Hepatocyte (in vitro differentiated cells): ENCODE measurements around the gene ARHGAP6. TPM values are rescaled to one million over a fixed set of nuclear protein-coding genes. Genes with fewer than 3 reads are reported as not detected.
A peak's percentile ranks its signal among the peaks of the same experiment; 100 is the strongest.

Experiments
- DNase-seq: peaks from one replicate; pipeline ENCODE4 v3.0.0-alpha.2; 2016; ENCODE audit warnings: low spot score
- H2AFZ ChIP-seq: fragments of 200-600 bp; sonication (generic); 2 replicates; pipeline ENCODE4 v1.6.0; 2016; ENCODE audit warnings: antibody characterized with exemption, mild to moderate bottlenecking
- H3K27ac ChIP-seq: fragments of 200-600 bp; sonication (generic); 2 replicates; pipeline ENCODE4 v1.5.1; 2016; ENCODE audit warnings: mild to moderate bottlenecking
- H3K27me3 ChIP-seq: fragments of 200-600 bp; sonication (generic); 2 replicates; pipeline ENCODE4 v1.6.1; 2016
- H3K36me3 ChIP-seq: fragments of 200-600 bp; sonication (generic); replicated peaks from 2 replicates; pipeline ENCODE4 v1.5.1; 2016; ENCODE audit warnings: low read depth; ENCODE audit not compliant: insufficient read depth
- H3K4me1 ChIP-seq: fragments of 200-600 bp; sonication (generic); 2 replicates; pipeline ENCODE4 v1.5.1; 2016; ENCODE audit warnings: mild to moderate bottlenecking, moderate library complexity; ENCODE audit not compliant: insufficient read depth
- H3K4me2 ChIP-seq: fragments of 200-600 bp; sonication (generic); 2 replicates; pipeline ENCODE4 v1.6.0; 2016
- H3K4me3 ChIP-seq: fragments of 200-600 bp; sonication (generic); 2 replicates; pipeline ENCODE4 v1.5.1; 2016; ENCODE audit warnings: mild to moderate bottlenecking
- H3K79me2 ChIP-seq: fragments of 200-600 bp; sonication (generic); 2 replicates; pipeline ENCODE4 v1.6.0; 2017; ENCODE audit warnings: mild to moderate bottlenecking
- H3K9me2 ChIP-seq: fragments of 200-600 bp; sonication (generic); replicated peaks from 2 replicates; pipeline ENCODE4 v1.6.0; 2017; ENCODE audit warnings: mild to moderate bottlenecking; ENCODE audit not compliant: insufficient read depth
- H3K9me3 ChIP-seq: fragments of 200-600 bp; sonication (generic); 2 replicates; pipeline ENCODE4 v1.5.1; 2016; ENCODE audit warnings: low read depth, mild to moderate bottlenecking
- H4K20me1 ChIP-seq: fragments of 200-600 bp; sonication (generic); 2 replicates; pipeline ENCODE4 v1.6.0; 2016; ENCODE audit warnings: mild to moderate bottlenecking; ENCODE audit not compliant: insufficient read depth, poor library complexity, severe bottlenecking
- EZH2 ChIP-seq: fragments of 200-600 bp; sonication (generic); IDR thresholded peaks from 2 replicates; pipeline ENCODE4 v1.6.1; 2016; ENCODE audit warnings: antibody characterized with exemption, mild to moderate bottlenecking, borderline replicate concordance
- EZH2phosphoT487 ChIP-seq: fragments of 200-600 bp; sonication (generic); IDR thresholded peaks from one replicate; pipeline ENCODE4 v1.6.1; 2018; ENCODE audit warnings: antibody characterized with exemption, mild to moderate bottlenecking, low read depth, moderate library complexity; ENCODE audit not compliant: unreplicated experiment, severe bottlenecking
- WGBS: methylation state at CpG from one replicate; pipeline ENCODE4 v1.1.6; 2016; ENCODE audit warnings: low lambda C conversion rate; ENCODE audit errors: missing lambda C conversion rate; 5-methylcytosine and 5-hydroxymethylcytosine counted together
- polyA plus RNA-seq: library from polyadenylated mRNA; unstranded; fragments of >200 nt; fragmentation: Nextera tagmentation; extraction: Ambion mirVana; gene quantifications from 2 replicates; pipeline ENCODE4 v1.2.1, GENCODE V29; 2016
- total RNA-seq: library from RNA; depleted of rRNA; stranded (reverse); fragments of >200 nt; gene quantifications from 2 replicates; pipeline ENCODE4 v1.2.3, GENCODE V29; 2014
- TF ChIP-seq, protein P1 (sequence below): fragments of 200-600 bp; sonication (generic); IDR thresholded peaks from 2 replicates; pipeline ENCODE4 v1.5.1; 2016; ENCODE audit warnings: antibody characterized with exemption, mild to moderate bottlenecking; ENCODE audit not compliant: poor library complexity

The ARHGAP6 gene
- total and polyA plus RNA-seq, 2 experiments from 2014 or later: 4.9 to 6.9 TPM

- Histone ChIP-seq H3K27me3 (no peaks in the 10 kb centered on the region), H4K20me1 (no peaks in the 10 kb centered on the region), H3K4me1 (no peaks in the 10 kb centered on the region), H3K4me2 (no peak overlapping the region), H3K27ac (peak overlapping the region; percentile 48), H2AFZ (no peak overlapping the region), H3K79me2 (no peaks in the 10 kb centered on the region), H3K36me3 (no peaks in the 10 kb centered on the region), H3K4me3 (no peak overlapping the region), H3K9me2 (no peaks in the 10 kb centered on the region), H3K9me3 (no peaks in the 10 kb centered on the region)
- 48% methylated on average over 1 of the region's 1 CpG for WGBS
- no peak for DNase-seq
- TF ChIP-seq EZH2: no peak
- no peak for TF ChIP-seq EZH2phosphoT487
- TF ChIP-seq, protein P1, sequence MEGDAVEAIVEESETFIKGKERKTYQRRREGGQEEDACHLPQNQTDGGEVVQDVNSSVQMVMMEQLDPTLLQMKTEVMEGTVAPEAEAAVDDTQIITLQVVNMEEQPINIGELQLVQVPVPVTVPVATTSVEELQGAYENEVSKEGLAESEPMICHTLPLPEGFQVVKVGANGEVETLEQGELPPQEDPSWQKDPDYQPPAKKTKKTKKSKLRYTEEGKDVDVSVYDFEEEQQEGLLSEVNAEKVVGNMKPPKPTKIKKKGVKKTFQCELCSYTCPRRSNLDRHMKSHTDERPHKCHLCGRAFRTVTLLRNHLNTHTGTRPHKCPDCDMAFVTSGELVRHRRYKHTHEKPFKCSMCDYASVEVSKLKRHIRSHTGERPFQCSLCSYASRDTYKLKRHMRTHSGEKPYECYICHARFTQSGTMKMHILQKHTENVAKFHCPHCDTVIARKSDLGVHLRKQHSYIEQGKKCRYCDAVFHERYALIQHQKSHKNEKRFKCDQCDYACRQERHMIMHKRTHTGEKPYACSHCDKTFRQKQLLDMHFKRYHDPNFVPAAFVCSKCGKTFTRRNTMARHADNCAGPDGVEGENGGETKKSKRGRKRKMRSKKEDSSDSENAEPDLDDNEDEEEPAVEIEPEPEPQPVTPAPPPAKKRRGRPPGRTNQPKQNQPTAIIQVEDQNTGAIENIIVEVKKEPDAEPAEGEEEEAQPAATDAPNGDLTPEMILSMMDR: no peak
These were observed 233.9 kb downstream of the ARHGAP6 start for GRCh38 chrX:11431786-11432185.

- no peaks in the 10 kb centered on the region for H3K36me3 ChIP-seq
- no peak overlapping the region for H2AFZ ChIP-seq
- H3K9me2 ChIP-seq: no peaks in the 10 kb centered on the region
- DNase-seq: no peak
- H3K4me1 ChIP-seq: no peaks in the 10 kb centered on the region
- H3K27ac ChIP-seq: no peak overlapping the region
- H3K4me2 ChIP-seq: no peak overlapping the region
- H3K27me3 ChIP-seq: no peaks in the 10 kb centered on the region
- TF ChIP-seq EZH2: no peak
- TF ChIP-seq, protein P1: no peak
- TF ChIP-seq EZH2phosphoT487: no peak
- H3K9me3 ChIP-seq: no peaks in the 10 kb centered on the region
- no peak overlapping the region for H3K4me3 ChIP-seq
- no peaks in the 10 kb centered on the region for H3K79me2 ChIP-seq
- no peaks in the 10 kb centered on the region for H4K20me1 ChIP-seq
These were observed 235.4 kb downstream of the ARHGAP6 start for GRCh38 chrX:11430271-11430670.

GRCh38 chrX:11429538-11430085 is 236.1 kb downstream of the ARHGAP6 start:
- Histone ChIP-seq H3K9me2 (no peaks in the 10 kb centered on the region), H3K79me2 (no peaks in the 10 kb centered on the region), H3K4me3 (no peak overlapping the region), H3K36me3 (no peaks in the 10 kb centered on the region), H3K4me1 (no peaks in the 10 kb centered on the region), H2AFZ (no peak overlapping the region), H4K20me1 (no peaks in the 10 kb centered on the region), H3K27me3 (no peaks in the 10 kb centered on the region), H3K9me3 (no peaks in the 10 kb centered on the region), H3K4me2 (no peak overlapping the region), H3K27ac (no peak overlapping the region)
- no peak for DNase-seq
- no peak for TF ChIP-seq EZH2
- TF ChIP-seq, protein P1: no peak
- TF ChIP-seq EZH2phosphoT487: no peak
- WGBS: 64% methylated on average over 3 of the region's 3 CpGs
